GM10248 (cell line): Measurements from ENCODE around the gene UNC5B.

ENCODE experiments used
- CTCF ChIA-PET: fragments of 300-600 bp; sonication (Branson Sonifier 250); formaldehyde crosslinking; extraction: SDS; loops from one replicate; lab custom pipeline; 2021; ENCODE audit warnings: antibody characterized with exemption; lab: Yijun Ruan, JAX
- POLR2A ChIA-PET: fragments of 350-650 bp; sonication (Branson Sonifier 250); formaldehyde crosslinking; extraction: SDS; loops from one replicate; lab custom pipeline; 2020; ENCODE audit warnings: antibody characterized with exemption; lab: Yijun Ruan, JAX
- DNase-seq: peaks from one replicate; pipeline ENCODE4 v3.0.0; 2012; ENCODE audit errors: extremely low spot score
- CTCF ChIP-seq: IDR thresholded peaks from 2 replicates; pipeline ENCODE4 v1.5.1; 2012; ENCODE audit warnings: mild to moderate bottlenecking, low read depth; ENCODE audit errors: extremely low read depth, missing control alignments, control extremely low read depth

UNC5B gene

GRCh38 chr10:71258046-71258445 is 45.7 kb downstream of the UNC5B start:
- no peak for TF ChIP-seq CTCF
- no peak for DNase-seq
- CTCF ChIA-PET: interaction anchor here (1.7 kb wide), 1 partner anchor 12 kb away, joined by 7 read pairs; no protein-coding TSS in a partner anchor
- POLR2A ChIA-PET: no interaction called here

GRCh38 chr10:71258446-71259145 is 46.2 kb downstream of the UNC5B start:
- DNase-seq: no peak
- POLR2A ChIA-PET: no interaction called here
- no peak for TF ChIP-seq CTCF
- CTCF ChIA-PET: interaction anchor here (1.7 kb wide), 1 partner anchor 11 kb away, joined by 7 read pairs; no protein-coding TSS in a partner anchor

- ChIA-PET POLR2A (no interaction called here), CTCF (interaction anchor here (1.7 kb wide), 1 partner anchor 10 kb away, joined by 7 read pairs; no protein-coding TSS in a partner anchor)
- no peak for TF ChIP-seq CTCF
- no peak for DNase-seq
Measured at GRCh38 chr10:71259282-71259681, 46.9 kb downstream of the UNC5B start.

- DNase-seq: no peak
- ChIA-PET CTCF (no interaction called here), POLR2A (no interaction called here)
- no peak for TF ChIP-seq CTCF
Measured at GRCh38 chr10:71259815-71260501, 47.6 kb downstream of the UNC5B start.

- CTCF ChIA-PET: no interaction called here
- DNase-seq: no peak
- POLR2A ChIA-PET: no interaction called here
- no peak for TF ChIP-seq CTCF
Measured at GRCh38 chr10:71260622-71261325, 48.4 kb downstream of the UNC5B start.

- ChIA-PET POLR2A (no interaction called here), CTCF (no interaction called here)
- no peak for DNase-seq
- TF ChIP-seq CTCF: no peak
Measured at GRCh38 chr10:71262027-71262426, 49.7 kb downstream of the UNC5B start.
